DOHH2 (cell line): ENCODE results near the gene BMP2.

Experiments
- CTCF ChIP-seq: fragments of 200-600 bp; sonication (generic); IDR thresholded peaks from one replicate; pipeline ENCODE4 v1.5.1; 2014; ENCODE audit warnings: antibody characterized with exemption, mild to moderate bottlenecking, low read depth, low read length; ENCODE audit not compliant: poor library complexity, severe bottlenecking
- EZH2phosphoT487 ChIP-seq: fragments of 200-600 bp; sonication (generic); IDR thresholded peaks from 2 replicates; pipeline ENCODE4 v1.6.1; 2017; ENCODE audit warnings: borderline replicate concordance, mild to moderate bottlenecking, antibody characterized with exemption, low read length, moderate library complexity, mixed read lengths

GRCh38 chr20:6744805-6745204 lies 22.7 kb upstream of the BMP2 start:
- TF ChIP-seq CTCF = no peak
- no peak for TF ChIP-seq EZH2phosphoT487
